Right forelimb (tissue), 1 donor: ENCODE data around the gene URB1.
"Not testable (repeated sequence)": the region's sequence is repeated elsewhere in the genome, so short reads cannot be mapped to it uniquely, and the experiment has no call there.

Source experiments
- DNase-seq: peaks from one replicate; pipeline ENCODE4 v3.0.0-alpha.2; 2018

URB1 gene

GRCh38 chr21:32316361-32317215 lies 76.2 kb downstream of the URB1 start:
- no peak for DNase-seq

GRCh38 chr21:32315511-32316281 lies 77.1 kb downstream of the URB1 start:
- no peak for DNase-seq

- no peak for DNase-seq
Observed at GRCh38 chr21:32314806-32315205, 78.0 kb downstream of the URB1 start.

- no peak for DNase-seq
Observed at GRCh38 chr21:32312976-32313375, 79.8 kb downstream of the URB1 start.

GRCh38 chr21:32312326-32312725 lies 80.5 kb downstream of the URB1 start:
- no peak for DNase-seq

- DNase-seq: no peak
Observed at GRCh38 chr21:32311621-32312020, 81.2 kb downstream of the URB1 start.

GRCh38 chr21:32310976-32311375 lies 81.8 kb downstream of the URB1 start:
- not testable (repeated sequence) for DNase-seq

GRCh38 chr21:32309906-32310460 lies 82.8 kb downstream of the URB1 start:
- DNase-seq: no peak

- no peak for DNase-seq
Observed at GRCh38 chr21:32308696-32309095, 84.1 kb downstream of the URB1 start.

GRCh38 chr21:32307706-32308105 lies 85.1 kb downstream of the URB1 start:
- DNase-seq: no peak

- no peak for DNase-seq
Observed at GRCh38 chr21:32306021-32306780, 86.6 kb downstream of the URB1 start.

GRCh38 chr21:32304998-32305397 lies 87.8 kb downstream of the URB1 start:
- DNase-seq: no peak

- DNase-seq: no peak
Observed at GRCh38 chr21:32303385-32303784, 89.4 kb downstream of the URB1 start.

- no peak for DNase-seq
Observed at GRCh38 chr21:32302560-32302959, 90.3 kb downstream of the URB1 start.

- no peak for DNase-seq
Observed at GRCh38 chr21:32301596-32301995, 91.2 kb downstream of the URB1 start.

- DNase-seq: no peak
Observed at GRCh38 chr21:32300117-32300681, 92.6 kb downstream of the URB1 start.

- no peak for DNase-seq
Observed at GRCh38 chr21:32299695-32300094, 93.1 kb downstream of the URB1 start.

- no peak for DNase-seq
Observed at GRCh38 chr21:32298658-32299081, 94.1 kb downstream of the URB1 start, which contains the start of gene MRAP. Gene MRAP (plus strand): TSS chr21:32298855. CDS start chr21:32298972, 117 bp downstream.

GRCh38 chr21:32298148-32298559 lies 94.7 kb downstream of the URB1 start:
- DNase-seq: no peak

- no peak for DNase-seq
Observed at GRCh38 chr21:32297449-32297848, 95.4 kb downstream of the URB1 start.

GRCh38 chr21:32285476-32285875 lies 107.3 kb downstream of the URB1 start:
- no peak for DNase-seq

GRCh38 chr21:32282992-32283391 lies 109.8 kb downstream of the URB1 start:
- DNase-seq: no peak
